Measurements from ENCODE around the gene PARVB. TPM values are rescaled to one million over a fixed set of nuclear protein-coding genes. Genes with fewer than 3 reads are reported as not detected.

PARVB gene
- total RNA-seq, 4 donors from 2014 or later, result 3.3 to 20.8 (median 11.7) TPM

GRCh38 chr22:44137415-44137814 lies 113.3 kb downstream of the PARVB start:
- Histone ChIP-seq H3K4me3 (no peak overlapping the region), H3K27me3 (no peaks in the 10 kb centered on the region), H3K9me3 (peaks cover 0 to 15% (median 11%) of the 10 kb centered on the region in 3 donors), H3K27ac (no peak overlapping the region), H3K4me1 (peaks cover 0 to 4% (median 0%) of the 10 kb centered on the region in 3 donors), H3K36me3 (peaks cover 5 to 66% (median 6%) of the 10 kb centered on the region in 3 donors)
- DNase-seq, result no peak
- intact Hi-C loops (cut with DNase I), result no loop called here
- WGBS, 2 donors, result 73 to 88% methylated on average over 3 of the region's 3 CpGs
- TF ChIP-seq CTCF (IDR thresholded peaks at IDR 0.05) (no peak), POLR2A (IDR thresholded peaks at IDR 0.05) (no peak)

GRCh38 chr22:44139773-44140172 lies 115.7 kb downstream of the PARVB start:
- Histone ChIP-seq H3K27me3 (no peaks in the 10 kb centered on the region), H3K4me1 (peaks cover 0 to 18% (median 0%) of the 10 kb centered on the region in 3 donors), H3K9me3 (peaks cover 0 to 15% (median 11%) of the 10 kb centered on the region in 3 donors), H3K27ac (no peak overlapping the region), H3K4me3 (no peak overlapping the region), H3K36me3 (peaks cover 5 to 45% (median 6%) of the 10 kb centered on the region in 3 donors)
- no peak for TF ChIP-seq CTCF (IDR thresholded peaks at IDR 0.05)
- DNase-seq, result no peak
- WGBS, 2 donors, result 83 to 86% methylated on average over 4 of the region's 6 CpGs
- intact Hi-C loops (cut with DNase I), result no loop called here

- Histone ChIP-seq H3K9me3 (peaks cover 0 to 5% (median 3%) of the 10 kb centered on the region in 3 donors), H3K4me3 (no peak overlapping the region), H3K27ac (no peak overlapping the region), H3K36me3 (peaks cover 0 to 28% (median 0%) of the 10 kb centered on the region in 3 donors), H3K4me1 (peaks cover 0 to 28% (median 0%) of the 10 kb centered on the region in 3 donors), H3K27me3 (peaks cover 0 to 6% (median 0%) of the 10 kb centered on the region in 4 donors)
- intact Hi-C loops (cut with DNase I), result no loop called here
- DNase-seq, result no peak
- WGBS, 2 donors, result 80 to 84% methylated on average over 13 to 14 of the region's 16 CpGs
- TF ChIP-seq CTCF (IDR thresholded peaks at IDR 0.05) (no peak), POLR2A (IDR thresholded peaks at IDR 0.05) (no peak)
Observed at GRCh38 chr22:44142421-44143104, 118.5 kb downstream of the PARVB start.

GRCh38 chr22:44143105-44143474 lies 119.0 kb downstream of the PARVB start:
- Histone ChIP-seq H3K27ac (peak overlapping the region in 1 of 4 donors; percentile 33), H3K27me3 (peaks cover 0 to 6% (median 0%) of the 10 kb centered on the region in 4 donors)

More at GRCh38 chr22:44143105-44143474, 119.0 kb downstream of the PARVB start:
- 20 to 31% methylated on average over 2 of the region's 4 CpGs for WGBS, 2 donors
- no peak for TF ChIP-seq POLR2A (IDR thresholded peaks at IDR 0.05)
- TF ChIP-seq CTCF (IDR thresholded peaks at IDR 0.05), result no peak
- H3K9me3 ChIP-seq, result no peaks in the 10 kb centered on the region
- DNase-seq, result no peak
- H3K36me3 ChIP-seq, result peaks cover 0 to 23% (median 0%) of the 10 kb centered on the region in 3 donors
- intact Hi-C loops (cut with DNase I), result no loop called here
- H3K4me3 ChIP-seq, result no peak overlapping the region
- peaks cover 0 to 33% (median 0%) of the 10 kb centered on the region in 3 donors for H3K4me1 ChIP-seq

Data from esophagus squamous epithelium (tissue), 5 donors.